ENCODE data around the gene CRELD1. TPM values are rescaled to one million over a fixed set of nuclear protein-coding genes. Genes with fewer than 3 reads are reported as not detected.
A peak's percentile ranks its signal among the peaks of the same experiment; 100 is the strongest.
"Not testable (repeated sequence)": the region's sequence is repeated elsewhere in the genome, so short reads cannot be mapped to it uniquely, and the experiment has no call there.

CRELD1 gene
- 10 to 100 TPM; 50.6 to 72.2 (median 54.2) TPM for polyA plus RNA-seq (ENCODE audit: insufficient read length in 3 of 3)
- long read RNA-seq, donor 1, transcript CRELD1-206 (11 exons, 1,778 nt), result major isoform, 5 of 9 reads
- long read RNA-seq, donor 1, partial matches to known transcripts, result 0 of 9 reads
- long read RNA-seq, donor 1, other reads (novel, unspliced or antisense), result 0 of 9 reads
- long read RNA-seq, donor 2, partial matches to known transcripts, result 0 of 3 reads
- long read RNA-seq, donor 2, other reads (novel, unspliced or antisense), result 0 of 3 reads
- long read RNA-seq, donor 3, transcript CRELD1-206 (11 exons, 1,778 nt), result major isoform, 9 of 15 reads
- long read RNA-seq, donor 3, partial matches to known transcripts, result 0 of 15 reads
- long read RNA-seq, donor 3, other reads (novel, unspliced or antisense), result 0 of 15 reads
- long read RNA-seq, donor 4, transcript CRELD1-206 (11 exons, 1,778 nt), result major isoform, 7 of 14 reads
- long read RNA-seq, donor 4, partial matches to known transcripts, result 0 of 14 reads
- long read RNA-seq, donor 4, other reads (novel, unspliced or antisense), result 0 of 14 reads
- long read RNA-seq, donor 5, result 0 reads
- long read RNA-seq, donor 6, transcript CRELD1-206 (11 exons, 1,778 nt), result major isoform, 9 of 17 reads
- long read RNA-seq, donor 6, partial matches to known transcripts, result 0 of 17 reads
- long read RNA-seq, donor 6, other reads (novel, unspliced or antisense), result 0 of 17 reads
- long read RNA-seq, donor 7, transcript CRELD1-206 (11 exons, 1,778 nt), result major isoform, 7 of 15 reads
- long read RNA-seq, donor 7, partial matches to known transcripts, result 5 of 15 reads
- long read RNA-seq, donor 7, other reads (novel, unspliced or antisense), result 0 of 15 reads
- long read RNA-seq, donor 8, transcript CRELD1-206 (11 exons, 1,778 nt), result major isoform, 7 of 32 reads
- long read RNA-seq, donor 8, transcript CRELD1-203 (11 exons, 1,728 nt), result minor isoform, 6 of 32 reads
- long read RNA-seq, donor 8, partial matches to known transcripts, result 11 of 32 reads
- long read RNA-seq, donor 8, other reads (novel, unspliced or antisense), result 0 of 32 reads
- long read RNA-seq, donor 9, transcript CRELD1-206 (11 exons, 1,778 nt), result major isoform, 7 of 13 reads
- long read RNA-seq, donor 9, partial matches to known transcripts, result 0 of 13 reads
- long read RNA-seq, donor 9, other reads (novel, unspliced or antisense), result 0 of 13 reads
- long read RNA-seq, donor 10, partial matches to known transcripts, result 7 of 12 reads
- long read RNA-seq, donor 10, other reads (novel, unspliced or antisense), result 0 of 12 reads
- long read RNA-seq, donor 11, partial matches to known transcripts, result 8 of 19 reads
- long read RNA-seq, donor 11, other reads (novel, unspliced or antisense), result 0 of 19 reads
- long read RNA-seq, donor 12, partial matches to known transcripts, result 0 of 5 reads
- long read RNA-seq, donor 12, other reads (novel, unspliced or antisense), result 0 of 5 reads
- long read RNA-seq, donor 13, transcript CRELD1-202 (10 exons, 2,696 nt), result minor isoform, 5 of 20 reads
- long read RNA-seq, donor 13, transcript CRELD1-206 (11 exons, 1,778 nt), result major isoform, 10 of 20 reads
- long read RNA-seq, donor 13, partial matches to known transcripts, result 0 of 20 reads
- long read RNA-seq, donor 13, other reads (novel, unspliced or antisense), result 0 of 20 reads
- long read RNA-seq, donor 14, transcript CRELD1-206 (11 exons, 1,778 nt), result major isoform, 5 of 104 reads
- long read RNA-seq, donor 14, partial matches to known transcripts, result 30 of 104 reads
- long read RNA-seq, donor 14, other reads (novel, unspliced or antisense), result 64 of 104 reads
- long read RNA-seq, donor 15, partial matches to known transcripts, result 0 of 3 reads
- long read RNA-seq, donor 15, other reads (novel, unspliced or antisense), result 0 of 3 reads
- long read RNA-seq, donor 16, transcript CRELD1-202 (10 exons, 2,696 nt), result minor isoform, 8 of 40 reads
- long read RNA-seq, donor 16, transcript CRELD1-206 (11 exons, 1,778 nt), result major isoform, 14 of 40 reads
- long read RNA-seq, donor 16, transcript CRELD1-203 (11 exons, 1,728 nt), result minor isoform, 7 of 40 reads
- long read RNA-seq, donor 16, partial matches to known transcripts, result 0 of 40 reads
- long read RNA-seq, donor 16, other reads (novel, unspliced or antisense), result 6 of 40 reads

- DNase-seq (ENCODE audit: extremely low read depth in 1 of 11, low read depth in 9 of 11, low spot score in 4 of 11), result peak; percentile 77 to 92 (median 90)
Observed at GRCh38 chr3:9933561-9934234, at the start of gene CRELD1. Gene CRELD1 (plus strand): TSS chr3:9933834. CDS start chr3:9934439, 605 bp downstream.

- DNase-seq (ENCODE audit: extremely low read depth in 1 of 11, low read depth in 9 of 11, low spot score in 4 of 11), result no peak
Observed at GRCh38 chr3:9884555-9885165, 49.0 kb upstream of the CRELD1 start.

DNA sequence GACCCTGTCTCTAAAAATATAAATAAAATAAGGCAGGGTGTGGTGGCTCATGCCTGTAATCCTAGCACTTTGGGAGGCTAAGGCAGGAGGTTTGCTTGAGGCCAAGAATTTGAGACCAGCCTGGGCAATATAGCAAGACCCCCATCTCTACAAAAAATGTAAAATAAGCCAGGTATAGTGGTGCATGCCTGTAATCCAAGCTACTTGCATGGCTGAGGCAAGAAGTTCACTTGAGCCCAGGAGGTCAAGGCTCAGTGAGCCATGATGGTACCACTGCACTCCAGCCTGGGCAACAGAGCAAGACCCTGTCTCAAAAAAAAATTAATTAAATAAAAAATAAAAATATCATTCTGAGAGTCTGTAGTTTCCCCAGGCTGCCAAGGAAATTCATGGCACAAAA, 47.3 kb upstream of the CRELD1 start:
- no peak for DNase-seq (ENCODE audit: extremely low read depth in 1 of 11, low read depth in 9 of 11, low spot score in 4 of 11)

DNA sequence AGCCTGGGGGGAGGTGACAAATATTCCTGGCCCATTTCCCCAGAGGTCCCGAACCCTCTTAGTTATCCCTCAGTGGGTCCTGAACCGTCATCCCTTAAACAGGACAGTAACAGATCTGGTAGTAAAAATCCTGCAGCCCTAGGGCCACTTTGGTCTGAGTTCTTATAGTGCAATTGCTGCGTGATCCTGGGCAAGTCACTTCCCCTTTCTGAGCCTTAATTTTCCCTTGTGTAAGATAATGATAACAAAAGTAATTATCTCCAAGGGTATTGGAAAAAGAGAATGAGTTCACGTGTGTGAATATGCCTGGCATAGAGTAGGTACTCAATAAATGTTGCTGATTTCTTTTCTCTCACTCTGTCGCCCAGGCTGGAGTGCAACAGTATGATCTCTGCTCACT, 46.2 kb upstream of the CRELD1 start:
- DNase-seq (ENCODE audit: extremely low read depth in 1 of 11, low read depth in 9 of 11, low spot score in 4 of 11), result no peak

DNA sequence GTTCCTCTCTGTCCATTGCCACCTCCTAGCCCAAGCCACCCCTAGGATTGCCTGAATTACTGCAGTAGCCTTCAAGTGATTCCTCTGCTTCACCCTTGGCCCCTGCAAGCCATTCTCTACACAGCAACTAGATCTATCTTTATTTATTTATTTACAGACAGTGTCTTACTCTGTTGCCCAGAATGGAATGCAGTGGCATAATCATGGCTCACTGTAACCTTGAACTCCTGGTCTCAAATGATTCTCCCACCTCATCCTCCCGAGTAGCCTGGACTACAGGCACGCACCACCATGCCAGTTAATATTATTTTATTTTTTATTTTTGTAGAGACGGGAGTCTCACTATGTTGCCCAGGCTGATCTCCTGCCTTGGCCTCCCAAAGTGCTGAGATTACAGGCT, 45.1 kb upstream of the CRELD1 start:
- DNase-seq (ENCODE audit: extremely low read depth in 1 of 11, low read depth in 9 of 11, low spot score in 4 of 11), result no peak

GRCh38 chr3:9889405-9889804, 44.2 kb upstream of the CRELD1 start:
- no peak for DNase-seq (ENCODE audit: extremely low read depth in 1 of 11, low read depth in 9 of 11, low spot score in 4 of 11)

DNA sequence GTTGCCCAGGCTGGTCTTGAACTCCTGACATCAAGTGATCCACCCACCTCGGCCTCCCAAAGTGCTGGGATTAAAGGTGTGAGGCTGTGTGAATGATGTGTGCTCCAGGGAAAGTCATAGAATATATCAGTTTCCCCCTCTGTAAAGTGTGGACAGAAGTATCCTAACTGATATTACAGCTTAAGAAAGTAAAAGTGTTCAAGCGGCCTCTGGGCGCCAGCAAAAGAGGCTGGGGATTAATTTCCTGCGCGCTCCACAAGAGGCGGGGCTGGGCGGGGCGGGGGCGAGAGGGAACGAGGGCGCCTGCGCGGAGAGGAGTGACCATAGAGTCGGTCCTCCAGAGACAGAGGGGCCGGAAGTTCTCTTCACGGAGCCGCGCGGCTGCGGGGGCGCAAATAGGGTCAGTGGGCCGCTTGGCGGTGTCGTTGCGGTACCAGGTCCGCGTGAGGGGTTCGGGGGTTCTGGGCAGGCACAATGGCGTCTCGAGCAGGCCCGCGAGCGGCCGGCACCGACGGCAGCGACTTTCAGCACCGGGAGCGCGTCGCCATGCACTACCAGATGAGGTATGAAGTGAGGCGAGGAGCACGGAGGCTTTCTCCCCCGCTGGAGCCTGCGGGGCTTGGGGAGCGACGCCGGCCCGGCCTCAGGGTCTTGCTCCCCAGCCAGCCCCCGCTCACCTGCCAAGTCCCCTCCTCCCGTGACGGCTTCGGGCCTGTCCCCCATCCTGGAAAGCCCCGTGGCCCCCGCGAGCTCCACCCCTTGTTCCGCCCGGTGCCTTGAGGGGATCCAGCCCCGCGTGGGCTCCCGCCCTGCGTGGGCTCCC, 43.2 kb upstream of the CRELD1 start, which contains the start of gene JAGN1:
Gene JAGN1, plus strand, starts transcription at position 362 of the 823 bp plus-strand sequence. Its CDS starts 113 bp downstream, at position 475.
- DNase-seq (ENCODE audit: extremely low read depth in 1 of 11, low read depth in 9 of 11, low spot score in 4 of 11), result peak; percentile 52 to 88 (median 86)

DNA sequence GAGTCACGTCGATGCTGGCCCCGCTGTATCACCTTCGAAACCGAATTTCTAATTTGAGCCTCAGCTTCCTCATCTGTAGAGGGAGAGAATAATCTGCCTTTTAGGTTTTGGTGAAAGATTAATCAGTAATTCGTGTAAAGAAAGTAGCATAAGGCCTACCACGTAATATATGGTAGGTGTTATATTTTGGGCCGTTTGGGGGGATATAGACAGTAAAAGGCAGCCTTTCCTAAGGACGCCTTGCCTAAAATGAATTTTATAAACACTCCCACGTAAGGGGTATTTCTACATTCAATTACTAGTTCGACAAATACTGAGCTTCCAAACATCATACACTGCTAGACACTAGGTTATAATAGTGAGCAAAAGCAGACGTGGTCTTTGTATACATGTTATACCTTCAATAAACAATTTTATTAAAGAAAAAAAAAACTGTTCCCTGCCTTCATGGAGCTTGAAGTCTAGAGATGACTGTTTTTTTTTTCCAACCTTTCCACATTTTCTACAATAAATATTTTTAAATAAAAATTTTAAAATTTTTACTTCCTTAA, 42.5 kb upstream of the CRELD1 start:
- no peak for DNase-seq (ENCODE audit: extremely low read depth in 1 of 11, low read depth in 9 of 11, low spot score in 4 of 11)

DNA sequence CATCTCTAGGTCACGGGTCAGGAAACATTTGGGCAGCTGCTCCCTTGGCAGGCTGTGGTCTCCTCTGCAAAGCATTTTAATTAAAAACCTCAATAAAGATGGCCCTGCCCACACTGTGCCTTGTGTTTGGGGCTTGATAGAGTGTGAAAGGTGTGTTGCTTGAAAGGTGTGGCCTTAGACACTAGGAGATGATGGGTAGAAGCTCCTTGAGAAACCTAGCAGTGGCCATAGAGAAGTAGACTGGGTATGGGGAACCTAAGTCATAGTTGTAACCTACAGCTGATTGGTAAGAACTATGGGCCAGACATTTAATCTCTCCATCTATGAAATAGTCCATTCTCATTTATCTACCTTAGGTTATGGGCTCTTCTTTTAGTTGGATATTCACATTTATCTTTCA, 39.9 kb upstream of the CRELD1 start:
- no peak for DNase-seq (ENCODE audit: extremely low read depth in 1 of 11, low read depth in 9 of 11, low spot score in 4 of 11)

- not testable (repeated sequence) for DNase-seq (ENCODE audit: extremely low read depth in 1 of 11, low read depth in 9 of 11, low spot score in 4 of 11)
Observed at GRCh38 chr3:9895715-9896114, 37.9 kb upstream of the CRELD1 start.

DNA sequence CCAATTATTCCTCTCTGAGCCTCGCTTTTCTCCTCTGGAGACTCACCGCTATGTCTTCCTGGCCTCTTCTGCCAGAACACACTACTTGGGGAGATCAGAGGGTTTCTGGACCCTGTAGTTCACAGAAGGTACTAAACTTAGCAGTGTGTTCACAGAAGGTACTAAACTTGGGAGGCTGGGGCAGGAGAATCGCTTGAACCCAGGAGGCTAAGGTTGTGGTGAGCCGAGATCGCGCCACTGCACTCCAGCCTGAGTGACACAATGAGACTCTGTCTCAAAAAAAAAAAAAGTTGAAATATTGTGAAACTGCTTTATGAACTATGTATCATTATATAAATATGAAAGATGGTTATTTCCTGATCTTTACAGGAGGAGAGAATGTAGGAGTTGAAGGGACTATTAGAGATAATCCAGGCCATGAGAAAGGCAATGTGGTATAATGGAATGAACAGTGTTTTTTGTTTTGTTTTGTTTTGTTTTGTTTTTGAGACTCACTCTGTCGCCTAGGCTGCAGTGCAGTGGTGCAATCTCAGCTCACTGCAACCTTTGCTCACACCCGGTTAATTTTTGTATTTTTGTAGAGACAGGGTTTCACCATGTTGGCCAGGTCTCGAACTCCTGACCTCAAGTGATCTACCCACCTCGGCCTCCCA, 36.8 kb upstream of the CRELD1 start:
- not testable (repeated sequence) for DNase-seq (ENCODE audit: extremely low read depth in 1 of 11, low read depth in 9 of 11, low spot score in 4 of 11)

DNA sequence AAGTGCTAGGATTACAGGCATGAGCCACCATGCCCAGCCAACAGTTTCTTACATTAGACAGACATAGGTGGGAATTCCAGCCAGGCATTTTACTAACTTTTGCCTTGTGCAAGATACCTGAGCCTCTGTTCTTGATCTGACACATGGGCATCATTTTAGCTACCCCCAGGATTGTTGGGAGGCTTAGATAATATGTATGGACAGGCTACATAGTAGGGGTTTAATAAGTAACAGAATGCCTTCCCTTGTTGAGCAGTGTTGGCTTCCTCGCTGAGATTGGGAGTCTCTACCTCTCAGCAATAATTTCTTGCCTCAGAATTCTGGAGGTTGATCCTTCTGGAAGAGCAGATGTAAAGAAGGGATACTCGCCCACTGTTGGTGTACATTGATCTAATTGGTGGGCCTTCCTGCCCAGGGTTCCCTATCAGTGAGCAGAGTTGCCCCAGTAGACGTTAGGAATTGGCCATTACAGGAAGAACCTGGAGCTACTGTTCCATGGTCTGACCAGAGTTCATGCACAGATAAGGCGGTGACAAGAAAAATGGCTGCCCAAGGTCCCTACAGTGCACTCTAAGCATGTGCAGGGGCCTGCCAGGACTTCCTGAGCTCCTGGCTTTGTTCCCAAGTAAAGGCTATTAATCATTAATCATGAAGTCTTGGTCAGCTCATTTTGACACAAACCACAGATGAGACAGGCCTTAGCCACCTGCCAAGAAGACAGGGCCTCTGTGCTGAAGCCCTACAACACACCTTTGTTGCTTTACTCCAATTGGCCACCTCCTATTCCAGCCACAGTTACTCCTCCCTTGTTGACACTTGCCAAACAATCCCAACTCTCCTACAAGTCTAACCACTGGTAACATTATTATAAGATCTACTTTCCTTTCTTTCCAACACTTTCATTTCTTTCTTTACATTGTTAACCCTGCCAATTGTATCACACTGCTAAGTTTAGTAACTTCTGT, 35.9 kb upstream of the CRELD1 start:
- peak in 7 of 11 donors; percentile 29 to 81 (median 49) for DNase-seq (ENCODE audit: extremely low read depth in 1 of 11, low read depth in 9 of 11, low spot score in 4 of 11)

DNA sequence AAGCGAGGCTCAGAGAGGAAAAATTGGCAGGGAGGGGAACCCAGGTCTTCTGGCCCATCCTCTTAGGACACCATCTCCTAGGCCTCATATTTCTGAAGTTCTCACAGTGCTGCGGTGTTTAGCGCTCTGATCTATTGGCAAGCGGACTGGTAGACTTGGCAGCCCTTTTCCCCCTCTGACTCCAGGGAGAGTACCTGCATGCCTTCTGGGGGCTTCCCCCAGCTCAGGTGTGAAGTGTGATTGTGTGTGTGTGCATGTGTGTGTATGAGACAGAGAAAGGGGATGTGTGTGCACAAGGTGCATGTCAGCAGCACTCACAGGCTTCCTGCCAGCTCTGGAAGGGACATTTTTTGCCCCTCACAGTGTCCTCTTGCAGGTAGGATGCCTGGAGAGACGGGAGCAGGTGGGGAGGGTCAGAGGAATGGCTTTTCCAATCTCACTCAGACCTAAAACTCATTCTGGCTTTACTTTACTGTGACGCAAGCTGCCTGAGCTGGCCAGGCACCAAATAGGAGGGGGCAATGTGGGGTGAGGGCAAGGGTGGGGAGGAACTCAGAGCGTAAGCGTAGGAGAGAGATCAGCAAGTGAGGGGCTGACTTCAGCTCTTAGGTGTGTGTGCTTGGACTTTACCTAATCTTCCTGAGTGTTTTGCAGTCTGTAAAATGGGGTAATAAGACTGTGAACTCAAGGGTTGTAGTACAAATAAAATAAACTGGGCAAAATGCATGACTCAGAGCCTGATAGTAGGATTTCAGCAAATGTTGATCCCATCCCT, 35.0 kb upstream of the CRELD1 start:
- no peak for DNase-seq (ENCODE audit: extremely low read depth in 1 of 11, low read depth in 9 of 11, low spot score in 4 of 11)
